GM21737 (cell line): ENCODE measurements around the gene CEP85.
A peak's percentile ranks its signal among the peaks of the same experiment; 100 is the strongest.
"Not testable (repeated sequence)": the region's sequence is repeated elsewhere in the genome, so short reads cannot be mapped to it uniquely, and the experiment has no call there.

Experiments
- ATAC-seq: cut with Tn5 transposase; IDR thresholded peaks from one replicate; pipeline ENCODE4 v1.9.1; 2021; ENCODE audit warnings: mild to moderate bottlenecking, moderate library complexity; ENCODE audit not compliant: unreplicated experiment

CEP85 gene

GRCh38 chr1:26224606-26225005, 9.4 kb upstream of the CEP85 start:
- no peak for ATAC-seq

- ATAC-seq = no peak
Observed at GRCh38 chr1:26225033-26225831, 8.8 kb upstream of the CEP85 start.

- not testable (repeated sequence) for ATAC-seq
Observed at GRCh38 chr1:26230682-26231081, 3.3 kb upstream of the CEP85 start.

- peak; percentile 2 for ATAC-seq
Observed at GRCh38 chr1:26234644-26235370, 807 bp downstream of the CEP85 start.

GRCh38 chr1:26237230-26237966, 3.4 kb downstream of the CEP85 start:
- no peak for ATAC-seq

- no peak for ATAC-seq
Observed at GRCh38 chr1:26239936-26240335, 5.9 kb downstream of the CEP85 start.

GRCh38 chr1:26252718-26253117, 18.7 kb downstream of the CEP85 start:
- no peak for ATAC-seq

- no peak for ATAC-seq
Observed at GRCh38 chr1:26254404-26254803, 20.4 kb downstream of the CEP85 start.

- no peak for ATAC-seq
Observed at GRCh38 chr1:26257222-26257621, 23.2 kb downstream of the CEP85 start.

- ATAC-seq = no peak
Observed at GRCh38 chr1:26259005-26259404, 25.0 kb downstream of the CEP85 start.

GRCh38 chr1:26259578-26259977, 25.6 kb downstream of the CEP85 start:
- no peak for ATAC-seq

GRCh38 chr1:26263212-26263611, 29.2 kb downstream of the CEP85 start:
- ATAC-seq = no peak

GRCh38 chr1:26265405-26265804, 31.4 kb downstream of the CEP85 start:
- no peak for ATAC-seq

- no peak for ATAC-seq
Observed at GRCh38 chr1:26268290-26269197, 34.5 kb downstream of the CEP85 start.

- ATAC-seq = no peak
Observed at GRCh38 chr1:26269198-26269550, 35.2 kb downstream of the CEP85 start.

- ATAC-seq = no peak
Observed at GRCh38 chr1:26274801-26275425, 40.9 kb downstream of the CEP85 start.

GRCh38 chr1:26275580-26276431, 41.8 kb downstream of the CEP85 start:
- no peak for ATAC-seq

- no peak for ATAC-seq
Observed at GRCh38 chr1:26276432-26276838, 42.4 kb downstream of the CEP85 start.

GRCh38 chr1:26277261-26277661, 43.3 kb downstream of the CEP85 start:
- ATAC-seq = no peak
